ENCODE results near the gene CDK8.

GRCh38 chr13:26295812-26296211 lies 41.9 kb downstream of the CDK8 start:
- no peak for TF ChIP-seq GTF2F1 (IDR thresholded peaks at IDR 0.05; ENCODE audit: low read depth, low read length)
- TF ChIP-seq HDAC6 (IDR thresholded peaks at IDR 0.05; ENCODE audit: low read depth, low read length) = no peak
- no peak for TF ChIP-seq ZNF436 (CRISPR knock-in tag; IDR thresholded peaks at IDR 0.05)
- no peak for TF ChIP-seq ZBTB1 (CRISPR knock-in tag; IDR thresholded peaks at IDR 0.05; ENCODE audit: borderline replicate concordance, low read depth)
- no peak for TF ChIP-seq CTCF (IDR thresholded peaks at IDR 0.05 in 2 of 3, conservative IDR thresholded peaks at IDR 0.05 in 1 of 3; ENCODE audit: insufficient read depth in 2 of 3, low read depth in 1 of 3, low read length in 3 of 3)
- TF ChIP-seq NFE2 (IDR thresholded peaks at IDR 0.05; ENCODE audit: low read depth) = no peak
- no peak for TF ChIP-seq MTA1 (IDR thresholded peaks at IDR 0.05; ENCODE audit: borderline replicate concordance)
- no peak for TF ChIP-seq IRF1 (CRISPR knock-in tag; IDR thresholded peaks at IDR 0.05; ENCODE audit: borderline replicate concordance)
- TF ChIP-seq ZNF318 (IDR thresholded peaks at IDR 0.05; ENCODE audit: borderline replicate concordance in 1 of 2, low read depth in 1 of 2) = no peak
- no peak for TF ChIP-seq ZNF24 (IDR thresholded peaks at IDR 0.05)
- no peak for TF ChIP-seq TEAD4 (IDR thresholded peaks at IDR 0.05; ENCODE audit: low read length)
- no peak for TF ChIP-seq TEAD4 (CRISPR knock-in tag; IDR thresholded peaks at IDR 0.05; ENCODE audit: borderline replicate concordance)
- no peak for TF ChIP-seq U2AF2 (optimal IDR thresholded peaks at IDR 0.05; ENCODE audit: low read depth, low read length)

All from K562 (cell line).